HepG2 (cell line): ENCODE measurements around the gene ZNRD2. TPM values are rescaled to one million over a fixed set of nuclear protein-coding genes. Genes with fewer than 3 reads are reported as not detected.

Source experiments
- ARID4A ChIP-seq: sonication (generic); formaldehyde crosslinking; IDR thresholded peaks from 2 replicates; pipeline ENCODE4 v1.5.0; 2020; ENCODE audit warnings: mild to moderate bottlenecking, missing genetic modification reagents, borderline replicate concordance
- CREM ChIP-seq, 2 experiments: sonication (generic) in 1 of 2; formaldehyde crosslinking in 1 of 2; IDR thresholded peaks; 2 replicates each; pipeline versions ENCODE4 v1.4.0 to v1.6.1; 2016 to 2020; ENCODE audit warnings: antibody characterized with exemption in 1 of 2, mild to moderate bottlenecking in 1 of 2, missing genetic modification reagents in 1 of 2
- FOXJ3 ChIP-seq: sonication (generic); formaldehyde crosslinking; IDR thresholded peaks from 2 replicates; pipeline ENCODE4 v1.4.0; 2020; ENCODE audit warnings: missing genetic modification reagents, mild to moderate bottlenecking, borderline replicate concordance
- HIVEP1 ChIP-seq: sonication (generic); formaldehyde crosslinking; IDR thresholded peaks from 2 replicates; pipeline ENCODE4 v1.4.0; 2020; ENCODE audit warnings: mild to moderate bottlenecking, missing genetic modification reagents
- IRF2 ChIP-seq: IDR thresholded peaks from 2 replicates; pipeline ENCODE4 v1.6.1; 2018; ENCODE audit warnings: missing genetic modification reagents, missing compliant biosample characterization
- KLF9 ChIP-seq: IDR thresholded peaks from 2 replicates; pipeline ENCODE4 v1.6.1; 2016; ENCODE audit warnings: low read depth
- MTERF4 ChIP-seq: sonication (generic); formaldehyde crosslinking; IDR thresholded peaks from 2 replicates; pipeline ENCODE4 v1.8.0; 2023; ENCODE audit warnings: mild to moderate bottlenecking, missing genetic modification reagents
- PTBP1 ChIP-seq: fragments of 200-400 bp; formaldehyde crosslinking; IDR thresholded peaks from 2 replicates; pipeline ENCODE4 v1.6.1; 2018; ENCODE audit warnings: low read length, low read depth; ENCODE audit not compliant: poor library complexity, severe bottlenecking
- SP1 ChIP-seq, 2 experiments: fragments of 450-650 bp in 1 of 2; sonication (generic) in 1 of 2; formaldehyde crosslinking in 1 of 2; IDR thresholded peaks; 2 replicates each; pipeline versions ENCODE4 v1.4.0 to v1.6.1; 2016 to 2020; ENCODE audit warnings: missing genetic modification reagents in 1 of 2
- TBL1XR1 ChIP-seq: fragments of 150-350 bp; IDR thresholded peaks from 2 replicates; pipeline ENCODE4 v1.6.1; 2014; ENCODE audit warnings: borderline replicate concordance, low read length; ENCODE audit not compliant: partially characterized antibody
- TBX2 ChIP-seq: sonication (generic); formaldehyde crosslinking; IDR thresholded peaks from 2 replicates; pipeline ENCODE4 v1.5.0; 2020; ENCODE audit warnings: missing genetic modification reagents, mild to moderate bottlenecking, borderline replicate concordance
- TSC22D2 ChIP-seq: sonication (generic); formaldehyde crosslinking; IDR thresholded peaks from 2 replicates; pipeline ENCODE4 v1.5.1; 2020; ENCODE audit warnings: missing genetic modification reagents, mild to moderate bottlenecking, borderline replicate concordance
- ZBTB3 ChIP-seq: sonication (generic); formaldehyde crosslinking; IDR thresholded peaks from 2 replicates; pipeline ENCODE4 v1.4.0; 2020; ENCODE audit warnings: low read depth, mild to moderate bottlenecking, moderate library complexity, missing genetic modification reagents, borderline replicate concordance
- ZKSCAN8 ChIP-seq: IDR thresholded peaks from 2 replicates; pipeline ENCODE4 v1.6.1; 2016; ENCODE audit warnings: borderline replicate concordance, missing genetic modification reagents, missing compliant biosample characterization
- ZMAT3 ChIP-seq: sonication (generic); formaldehyde crosslinking; conservative IDR thresholded peaks from 2 replicates; pipeline ENCODE4 v1.7.0; 2021; ENCODE audit warnings: missing genetic modification reagents
- ZNF282 ChIP-seq: fragments of 450-650 bp; IDR thresholded peaks from 2 replicates; pipeline ENCODE4 v1.6.1; 2018; ENCODE audit not compliant: partially characterized antibody
- ZNF567 ChIP-seq: sonication (generic); formaldehyde crosslinking; IDR thresholded peaks from 2 replicates; pipeline ENCODE4 v1.8.1; 2023; ENCODE audit warnings: mild to moderate bottlenecking, missing genetic modification reagents, borderline replicate concordance
- ZNF660 ChIP-seq: sonication (generic); formaldehyde crosslinking; IDR thresholded peaks from 2 replicates; pipeline ENCODE4 v1.5.1; 2020; ENCODE audit warnings: mild to moderate bottlenecking, low read depth, missing genetic modification reagents, borderline replicate concordance
- ZNF713 ChIP-seq: sonication (generic); formaldehyde crosslinking; IDR thresholded peaks from 2 replicates; pipeline ENCODE4 v1.4.0; 2020; ENCODE audit warnings: mild to moderate bottlenecking, missing genetic modification reagents
- ZSCAN29 ChIP-seq: sonication (generic); formaldehyde crosslinking; conservative IDR thresholded peaks from 2 replicates; pipeline ENCODE4 v1.4.0; 2020; ENCODE audit warnings: mild to moderate bottlenecking, missing genetic modification reagents
- polyA plus RNA-seq, 8 experiments: library from polyadenylated mRNA; depleted of rRNA in 3 of 8; stranded (reverse) in 7 of 8; unstranded in 1 of 8; fragments of >200 nt; fragmentation: Illumina TruSeq in 4 of 8; extraction: Trizol in 4 of 8; gene quantifications; 2 replicates each; pipeline versions ENCODE4 v1.2.1 to v1.2.3, GENCODE V29; 2011 to 2016; ENCODE audit warnings: low read depth in 4 of 8, missing spikeins in 1 of 8, mixed read lengths in 1 of 8; ENCODE audit not compliant: insufficient read depth in 1 of 8
- total RNA-seq, 5 experiments: library from RNA; depleted of rRNA; stranded (reverse); fragments of >200 nt; fragmentation: Illumina TruSeq; extraction: Trizol; gene quantifications; 2 replicates each; pipeline ENCODE4 v1.2.3, GENCODE V29; 2016; ENCODE audit warnings: low read depth in 1 of 5
- TF ChIP-seq, protein P1 (sequence below): sonication (generic); formaldehyde crosslinking; IDR thresholded peaks from 2 replicates; pipeline ENCODE4 v1.4.0; 2020; ENCODE audit warnings: missing genetic modification reagents

Gene ZNRD2
- total and polyA plus RNA-seq, 2 of the 13 experiments (the other 11 are each of a cell fraction or from before 2014, with no cell fraction given) = 29.2 to 34.0 TPM

- TF ChIP-seq ZSCAN29 (CRISPR knock-in tag) = no peak
- no peak for TF ChIP-seq HIVEP1 (CRISPR knock-in tag)
- no peak for TF ChIP-seq ARID4A (CRISPR knock-in tag)
- no peak for TF ChIP-seq MTERF4 (CRISPR knock-in tag)
- no peak for TF ChIP-seq ZNF567
- no peak for TF ChIP-seq ZMAT3 (CRISPR knock-in tag)
- peak; percentile 47; the same call in 1 of the 2 replicates for TF ChIP-seq CREM (IDR thresholded peaks at IDR 0.05)
- no peak for TF ChIP-seq CREM (CRISPR knock-in tag; IDR thresholded peaks at IDR 0.05)
- no peak for TF ChIP-seq ZBTB3 (CRISPR knock-in tag)
- TF ChIP-seq TSC22D2 = no peak
- TF ChIP-seq, protein P1, sequence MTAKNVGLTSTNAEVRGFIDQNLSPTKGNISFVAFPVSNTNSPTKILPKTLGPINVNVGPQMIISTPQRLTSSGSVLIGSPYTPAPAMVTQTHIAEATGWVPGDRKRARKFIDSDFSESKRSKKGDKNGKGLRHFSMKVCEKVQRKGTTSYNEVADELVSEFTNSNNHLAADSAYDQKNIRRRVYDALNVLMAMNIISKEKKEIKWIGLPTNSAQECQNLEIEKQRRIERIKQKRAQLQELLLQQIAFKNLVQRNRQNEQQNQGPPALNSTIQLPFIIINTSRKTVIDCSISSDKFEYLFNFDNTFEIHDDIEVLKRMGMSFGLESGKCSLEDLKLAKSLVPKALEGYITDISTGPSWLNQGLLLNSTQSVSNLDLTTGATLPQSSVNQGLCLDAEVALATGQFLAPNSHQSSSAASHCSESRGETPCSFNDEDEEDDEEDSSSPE (CRISPR knock-in tag) = no peak
- TF ChIP-seq FOXJ3 (CRISPR knock-in tag) = peak; percentile 60; the same call in 1 of the 2 replicates
- TF ChIP-seq ZNF713 = no peak
- no peak for TF ChIP-seq KLF9 (CRISPR knock-in tag)
- no peak for TF ChIP-seq TBX2
- TF ChIP-seq ZNF660 (CRISPR knock-in tag) = no peak
- 0 out of 2 replicates have a peak, but pooled peaks have one; percentile 15 for TF ChIP-seq IRF2 (CRISPR knock-in tag)
- no peak for TF ChIP-seq TBL1XR1
- TF ChIP-seq PTBP1 = no peak
- no peak for TF ChIP-seq ZKSCAN8 (CRISPR knock-in tag)
- TF ChIP-seq SP1 (IDR thresholded peaks at IDR 0.05) = no peak
- TF ChIP-seq SP1 (CRISPR knock-in tag; IDR thresholded peaks at IDR 0.05) = peak; percentile 26; the same call in 1 of the 2 replicates
- no peak for TF ChIP-seq ZNF282
Observed at GRCh38 chr11:65616575-65617001, 46.3 kb downstream of the ZNRD2 start (continued).
